Activated T-cell treated with anti-CD3 and anti-CD28 coated beads, Interleukin-2, amount 50 U/mL, for 72 hours (primary cell): ENCODE data around the gene MEOX1. TPM values are rescaled to one million over a fixed set of nuclear protein-coding genes. Genes with fewer than 3 reads are reported as not detected.
A peak's percentile ranks its signal among the peaks of the same experiment; 100 is the strongest.

ENCODE experiments used
- ATAC-seq, 2 donors: fragments of 150-1000 bp; cut with Tn5 transposase; replicated peaks in 1 of 2; 2 replicates each; pipeline ENCODE4 v1.10.0; 2021; ENCODE audit warnings: moderate library complexity in 2 of 2, mild to moderate bottlenecking in 1 of 2
- DNase-seq, 2 donors: peaks; one replicate each; pipeline ENCODE4 v3.0.0; 2021 to 2022; ENCODE audit warnings: mixed read lengths in 1 of 2
- H3K27ac Mint-ChIP-seq: one replicate; pipeline ENCODE4 v1.8.0; 2022; ENCODE audit warnings: mild to moderate bottlenecking, moderate library complexity, mixed read lengths
- H3K27me3 Mint-ChIP-seq: one replicate; pipeline ENCODE4 v1.8.0; 2022; ENCODE audit warnings: low read depth, mixed read lengths
- H3K36me3 Mint-ChIP-seq, 2 donors: one replicate each; pipeline ENCODE4 v1.8.0; 2022; ENCODE audit warnings: mixed read lengths in 2 of 2, mild to moderate bottlenecking in 1 of 2; ENCODE audit not compliant: insufficient read depth in 2 of 2
- H3K4me1 Mint-ChIP-seq: one replicate; pipeline ENCODE4 v1.8.0; 2022; ENCODE audit warnings: low read depth, mixed read lengths
- H3K4me3 Mint-ChIP-seq, 2 donors: one replicate each; pipeline ENCODE4 v1.8.0; 2022; ENCODE audit warnings: mild to moderate bottlenecking in 2 of 2, mixed read lengths in 2 of 2, moderate library complexity in 2 of 2
- H3K9me3 Mint-ChIP-seq, 2 donors: one replicate each; pipeline ENCODE4 v1.8.0; 2022; ENCODE audit warnings: mixed read lengths in 2 of 2
- total RNA-seq, 2 donors: library from RNA; stranded (reverse); gene quantifications; one replicate each; pipeline ENCODE4 v1.2.3, GENCODE V29; 2022

The MEOX1 gene
- total RNA-seq, 2 donors from 2014 or later = 0.36 to 0.37 TPM

GRCh38 chr17:43659823-43660617 is 1.7 kb downstream of the MEOX1 start:
- Mint-ChIP-seq H3K9me3 (no peaks in the 10 kb centered on the region), H3K4me3 (peak overlapping the region in 1 of 2 donors; percentile 45), H3K27me3 (no peaks in the 10 kb centered on the region), H3K36me3 (no peaks in the 10 kb centered on the region), H3K27ac (no peak overlapping the region), H3K4me1 (peaks cover 41% of the 10 kb centered on the region)
- DNase-seq (no peak), ATAC-seq (no peak)

- Mint-ChIP-seq H3K4me3 (no peak overlapping the region), H3K4me1 (peaks cover 41% of the 10 kb centered on the region), H3K27me3 (no peaks in the 10 kb centered on the region), H3K27ac (no peak overlapping the region), H3K36me3 (no peaks in the 10 kb centered on the region), H3K9me3 (no peaks in the 10 kb centered on the region)
- DNase-seq (no peak), ATAC-seq (no peak)
Observed at GRCh38 chr17:43658900-43659299, 2.8 kb downstream of the MEOX1 start.

GRCh38 chr17:43655693-43656255 is 5.9 kb downstream of the MEOX1 start:
- no peak for DNase-seq
- Mint-ChIP-seq H3K27me3 (no peaks in the 10 kb centered on the region), H3K4me3 (peak overlapping the region; percentile 56 to 83), H3K4me1 (peaks cover 19% of the 10 kb centered on the region), H3K36me3 (no peaks in the 10 kb centered on the region), H3K9me3 (no peaks in the 10 kb centered on the region), H3K27ac (peak overlapping the region; percentile 26)
- peak in 1 of 2 donors; percentile 44 for ATAC-seq

- ATAC-seq = no peak
- H3K9me3 Mint-ChIP-seq = no peaks in the 10 kb centered on the region
- no peaks in the 10 kb centered on the region for H3K36me3 Mint-ChIP-seq
- H3K27me3 Mint-ChIP-seq = peaks cover 19% of the 10 kb centered on the region
- H3K4me3 Mint-ChIP-seq = no peak overlapping the region
- H3K27ac Mint-ChIP-seq = no peak overlapping the region
- no peak for DNase-seq
- peaks cover 18% of the 10 kb centered on the region for H3K4me1 Mint-ChIP-seq
Observed at GRCh38 chr17:43652124-43652480, 9.6 kb downstream of the MEOX1 start.

GRCh38 chr17:43650471-43650870 is 11.3 kb downstream of the MEOX1 start:
- no peaks in the 10 kb centered on the region for H3K9me3 Mint-ChIP-seq
- no peak overlapping the region for H3K4me3 Mint-ChIP-seq
- peaks cover 1% of the 10 kb centered on the region for H3K4me1 Mint-ChIP-seq
- no peak overlapping the region for H3K27ac Mint-ChIP-seq
- no peak for ATAC-seq
- H3K36me3 Mint-ChIP-seq = no peaks in the 10 kb centered on the region
- peaks cover 21% of the 10 kb centered on the region for H3K27me3 Mint-ChIP-seq
- DNase-seq = no peak

- H3K36me3 Mint-ChIP-seq = no peaks in the 10 kb centered on the region
- H3K27me3 Mint-ChIP-seq = peaks cover 27% of the 10 kb centered on the region
- no peak for DNase-seq
- H3K4me3 Mint-ChIP-seq = no peak overlapping the region
- H3K4me1 Mint-ChIP-seq = no peaks in the 10 kb centered on the region
- ATAC-seq = no peak
- no peaks in the 10 kb centered on the region for H3K9me3 Mint-ChIP-seq
- H3K27ac Mint-ChIP-seq = no peak overlapping the region
Observed at GRCh38 chr17:43648916-43649315, 12.8 kb downstream of the MEOX1 start.

GRCh38 chr17:43645765-43646481 is 15.8 kb downstream of the MEOX1 start:
- Mint-ChIP-seq H3K27ac (no peak overlapping the region), H3K9me3 (no peaks in the 10 kb centered on the region), H3K4me1 (peaks cover 10% of the 10 kb centered on the region), H3K4me3 (peak overlapping the region in 1 of 2 donors; percentile 36), H3K36me3 (no peaks in the 10 kb centered on the region), H3K27me3 (peaks cover 27% of the 10 kb centered on the region)
- peak; percentile 49 to 66 for ATAC-seq
- peak; percentile 23 to 27 for DNase-seq

GRCh38 chr17:43645450-43645764 is 16.3 kb downstream of the MEOX1 start:
- H3K4me3 Mint-ChIP-seq = no peak overlapping the region
- H3K36me3 Mint-ChIP-seq = no peaks in the 10 kb centered on the region
- peaks cover 27% of the 10 kb centered on the region for H3K27me3 Mint-ChIP-seq
- DNase-seq = no peak
- no peak overlapping the region for H3K27ac Mint-ChIP-seq
- no peaks in the 10 kb centered on the region for H3K9me3 Mint-ChIP-seq
- no peak for ATAC-seq
- H3K4me1 Mint-ChIP-seq = peaks cover 10% of the 10 kb centered on the region

- Mint-ChIP-seq H3K9me3 (no peaks in the 10 kb centered on the region), H3K4me1 (peaks cover 10% of the 10 kb centered on the region), H3K4me3 (no peak overlapping the region), H3K27me3 (peaks cover 27% of the 10 kb centered on the region), H3K27ac (no peak overlapping the region), H3K36me3 (no peaks in the 10 kb centered on the region)
- ATAC-seq (no peak), DNase-seq (no peak)
Observed at GRCh38 chr17:43644081-43644480, 17.6 kb downstream of the MEOX1 start.

- H3K9me3 Mint-ChIP-seq = no peaks in the 10 kb centered on the region
- peaks cover 6% of the 10 kb centered on the region for H3K27me3 Mint-ChIP-seq
- ATAC-seq = no peak
- H3K4me1 Mint-ChIP-seq = peaks cover 10% of the 10 kb centered on the region
- peak overlapping the region in 1 of 2 donors; percentile 7 for H3K4me3 Mint-ChIP-seq
- H3K36me3 Mint-ChIP-seq = no peaks in the 10 kb centered on the region
- no peak overlapping the region for H3K27ac Mint-ChIP-seq
- DNase-seq = no peak
Observed at GRCh38 chr17:43641416-43641815, 20.3 kb downstream of the MEOX1 start.

- Mint-ChIP-seq H3K36me3 (no peaks in the 10 kb centered on the region), H3K27me3 (peaks cover 6% of the 10 kb centered on the region), H3K4me1 (peaks cover 10% of the 10 kb centered on the region)
Observed at GRCh38 chr17:43640491-43641252, 21.1 kb downstream of the MEOX1 start.

GRCh38 chr17:43637563-43638323 is 24.0 kb downstream of the MEOX1 start:
- H3K27ac Mint-ChIP-seq = no peak overlapping the region
- no peaks in the 10 kb centered on the region for H3K36me3 Mint-ChIP-seq
- H3K4me3 Mint-ChIP-seq = no peak overlapping the region
- DNase-seq (no peak), ATAC-seq (no peak)
- no peaks in the 10 kb centered on the region for H3K27me3 Mint-ChIP-seq
- H3K9me3 Mint-ChIP-seq = no peaks in the 10 kb centered on the region
- peaks cover 10% of the 10 kb centered on the region for H3K4me1 Mint-ChIP-seq

More at GRCh38 chr17:43640491-43641252, 21.1 kb downstream of the MEOX1 start:
- DNase-seq (no peak), ATAC-seq (no peak)
- no peaks in the 10 kb centered on the region for H3K9me3 Mint-ChIP-seq
- no peak overlapping the region for H3K4me3 Mint-ChIP-seq
- no peak overlapping the region for H3K27ac Mint-ChIP-seq
